Caco-2 (cell line): ENCODE data around the gene COL25A1. TPM values are rescaled to one million over a fixed set of nuclear protein-coding genes. Genes with fewer than 3 reads are reported as not detected.
A peak's percentile ranks its signal among the peaks of the same experiment; 100 is the strongest.

Experiments
- BruUV-seq: library from RNA; stranded (reverse); fragments of 400-500 nt; replicated peaks from 2 replicates; lab custom pipeline; 2021; lab: Mats Ljungman, UMichigan
- CTCF ChIA-PET: fragments of 300-600 bp; sonication (Branson Sonifier 250); formaldehyde crosslinking; loops from one replicate; lab custom pipeline; 2022; ENCODE audit warnings: antibody characterized with exemption; lab: Charles Lee
- POLR2A ChIA-PET: fragments of 300-600 bp; sonication (Branson Sonifier 250); formaldehyde crosslinking; loops from one replicate; lab custom pipeline; 2022; ENCODE audit warnings: antibody characterized with exemption; lab: Charles Lee
- DNase-seq, 2 experiments: peaks; one replicate each; pipeline versions ENCODE4 v3.0.0 to v3.0.0-alpha.2; 2020 to 2022
- H3K27me3 ChIP-seq: replicated peaks from 2 replicates; pipeline ENCODE4 v1.6.0; 2011; ENCODE audit warnings: low read length; ENCODE audit not compliant: control insufficient read depth, insufficient read depth
- H3K36me3 ChIP-seq: 2 replicates; pipeline ENCODE4 v1.5.1; 2011; ENCODE audit warnings: low read length; ENCODE audit not compliant: control insufficient read depth, insufficient read depth
- H3K4me1 ChIP-seq: fragments of 250-450 bp; sonication (Bioruptor Pico); 2 replicates; pipeline ENCODE4 v1.5.1; 2020; ENCODE audit warnings: mild to moderate bottlenecking
- H3K4me3 ChIP-seq: 2 replicates; pipeline ENCODE4 v1.5.1; 2011; ENCODE audit warnings: low read depth, mild to moderate bottlenecking, control low read depth, low read length
- H3K9me3 ChIP-seq: fragments of 250-450 bp; sonication (Bioruptor Pico); 2 replicates; pipeline ENCODE4 v1.5.1; 2020; ENCODE audit warnings: mild to moderate bottlenecking, moderate library complexity
- H3K27ac Mint-ChIP-seq: one replicate; pipeline ENCODE4 v1.8.0; 2022; ENCODE audit warnings: mixed read lengths; ENCODE audit not compliant: unreplicated experiment
- H3K27me3 Mint-ChIP-seq: one replicate; pipeline ENCODE4 v1.8.0; 2022; ENCODE audit warnings: mixed read lengths; ENCODE audit not compliant: insufficient read depth, unreplicated experiment
- H3K36me3 Mint-ChIP-seq: one replicate; pipeline ENCODE4 v1.8.0; 2022; ENCODE audit warnings: mild to moderate bottlenecking, mixed read lengths; ENCODE audit not compliant: insufficient read depth, unreplicated experiment
- H3K4me1 Mint-ChIP-seq: one replicate; pipeline ENCODE4 v1.8.0; 2022; ENCODE audit warnings: low read depth, mixed read lengths; ENCODE audit not compliant: unreplicated experiment
- H3K4me3 Mint-ChIP-seq: one replicate; pipeline ENCODE4 v1.8.0; 2022; ENCODE audit warnings: mild to moderate bottlenecking, moderate library complexity, mixed read lengths; ENCODE audit not compliant: unreplicated experiment
- H3K9me3 Mint-ChIP-seq: one replicate; pipeline ENCODE4 v1.8.0; 2022; ENCODE audit warnings: mixed read lengths; ENCODE audit not compliant: unreplicated experiment
- intact Hi-C: fragments of 100-400 bp; cut with micrococcal nuclease; formaldehyde crosslinking; loops from one replicate; pipeline ENCODE4 v1.10.0; 2022; ENCODE audit not compliant: unreplicated experiment
- total RNA-seq: library from RNA; stranded (reverse); gene quantifications from 2 replicates; pipeline ENCODE4 v1.2.3, GENCODE V29; 2022
- TF ChIP-seq, protein P1 (sequence below), 2 experiments: fragments of 200-600 bp in 1 of 2; IDR thresholded peaks; 1 replicate in 1 of 2; 2 replicates in 1 of 2; pipeline versions ENCODE4 v1.5.1 to v1.8.0; 2011 to 2022; ENCODE audit warnings: antibody characterized with exemption in 1 of 2, control low read depth in 1 of 2, inconsistent platforms in 1 of 2, low read depth in 1 of 2, low read length in 1 of 2, mild to moderate bottlenecking in 1 of 2, moderate library complexity in 1 of 2; ENCODE audit not compliant: insufficient read depth in 1 of 2, severe bottlenecking in 1 of 2, unreplicated experiment in 1 of 2

The COL25A1 gene
- total RNA-seq, 1 experiment from 2014 or later = not detected

DNA sequence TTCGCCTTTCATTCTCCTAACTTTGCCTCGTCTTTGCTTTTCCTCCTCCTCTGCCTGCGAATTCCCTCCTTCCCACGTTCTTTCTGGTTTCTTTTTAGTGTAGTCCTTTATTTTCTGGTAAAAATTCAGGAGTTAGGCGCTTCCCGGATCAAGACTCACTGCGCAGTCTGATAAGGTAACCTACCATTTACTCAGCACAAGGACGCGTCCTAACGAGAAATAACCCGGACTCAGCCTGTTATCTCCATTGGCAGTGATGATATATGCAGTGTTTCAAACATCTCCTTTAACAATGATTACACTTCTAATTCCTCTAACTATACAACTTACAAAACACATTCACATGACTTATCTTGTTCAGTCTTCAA, 539.2 kb downstream of the COL25A1 start:
- TF ChIP-seq, protein P1, sequence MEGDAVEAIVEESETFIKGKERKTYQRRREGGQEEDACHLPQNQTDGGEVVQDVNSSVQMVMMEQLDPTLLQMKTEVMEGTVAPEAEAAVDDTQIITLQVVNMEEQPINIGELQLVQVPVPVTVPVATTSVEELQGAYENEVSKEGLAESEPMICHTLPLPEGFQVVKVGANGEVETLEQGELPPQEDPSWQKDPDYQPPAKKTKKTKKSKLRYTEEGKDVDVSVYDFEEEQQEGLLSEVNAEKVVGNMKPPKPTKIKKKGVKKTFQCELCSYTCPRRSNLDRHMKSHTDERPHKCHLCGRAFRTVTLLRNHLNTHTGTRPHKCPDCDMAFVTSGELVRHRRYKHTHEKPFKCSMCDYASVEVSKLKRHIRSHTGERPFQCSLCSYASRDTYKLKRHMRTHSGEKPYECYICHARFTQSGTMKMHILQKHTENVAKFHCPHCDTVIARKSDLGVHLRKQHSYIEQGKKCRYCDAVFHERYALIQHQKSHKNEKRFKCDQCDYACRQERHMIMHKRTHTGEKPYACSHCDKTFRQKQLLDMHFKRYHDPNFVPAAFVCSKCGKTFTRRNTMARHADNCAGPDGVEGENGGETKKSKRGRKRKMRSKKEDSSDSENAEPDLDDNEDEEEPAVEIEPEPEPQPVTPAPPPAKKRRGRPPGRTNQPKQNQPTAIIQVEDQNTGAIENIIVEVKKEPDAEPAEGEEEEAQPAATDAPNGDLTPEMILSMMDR (IDR thresholded peaks at IDR 0.05; ENCODE audit: insufficient read depth in 1 of 2, low read depth in 1 of 2, low read length in 1 of 2, severe bottlenecking in 1 of 2, unreplicated experiment in 1 of 2) = no peak
- peaks cover 1% of the 10 kb centered on the region; the same call in 1 of the 2 replicates for H3K27me3 ChIP-seq
- CTCF ChIA-PET = no interaction called here
- DNase-seq = no peak
- intact Hi-C loops = loop anchor here (5.0 kb wide), 1 partner anchor 81 kb away; no protein-coding TSS in a partner anchor
- H3K4me1 Mint-ChIP-seq = peaks cover 7% of the 10 kb centered on the region
- no peak overlapping the region for H3K27ac Mint-ChIP-seq
- H3K9me3 ChIP-seq = no peaks in the 10 kb centered on the region
- POLR2A ChIA-PET = no interaction called here
- no peaks in the 10 kb centered on the region for H3K36me3 Mint-ChIP-seq
- no peaks in the 10 kb centered on the region for H3K36me3 ChIP-seq
- peaks cover 13% of the 10 kb centered on the region for H3K27me3 Mint-ChIP-seq
- peak overlapping the region; percentile 42 for H3K4me3 ChIP-seq
- H3K9me3 Mint-ChIP-seq = no peaks in the 10 kb centered on the region
- H3K4me1 ChIP-seq = no peaks in the 10 kb centered on the region
- BruUV-seq = no TSS peak
- peak overlapping the region; percentile 75 for H3K4me3 Mint-ChIP-seq

DNA sequence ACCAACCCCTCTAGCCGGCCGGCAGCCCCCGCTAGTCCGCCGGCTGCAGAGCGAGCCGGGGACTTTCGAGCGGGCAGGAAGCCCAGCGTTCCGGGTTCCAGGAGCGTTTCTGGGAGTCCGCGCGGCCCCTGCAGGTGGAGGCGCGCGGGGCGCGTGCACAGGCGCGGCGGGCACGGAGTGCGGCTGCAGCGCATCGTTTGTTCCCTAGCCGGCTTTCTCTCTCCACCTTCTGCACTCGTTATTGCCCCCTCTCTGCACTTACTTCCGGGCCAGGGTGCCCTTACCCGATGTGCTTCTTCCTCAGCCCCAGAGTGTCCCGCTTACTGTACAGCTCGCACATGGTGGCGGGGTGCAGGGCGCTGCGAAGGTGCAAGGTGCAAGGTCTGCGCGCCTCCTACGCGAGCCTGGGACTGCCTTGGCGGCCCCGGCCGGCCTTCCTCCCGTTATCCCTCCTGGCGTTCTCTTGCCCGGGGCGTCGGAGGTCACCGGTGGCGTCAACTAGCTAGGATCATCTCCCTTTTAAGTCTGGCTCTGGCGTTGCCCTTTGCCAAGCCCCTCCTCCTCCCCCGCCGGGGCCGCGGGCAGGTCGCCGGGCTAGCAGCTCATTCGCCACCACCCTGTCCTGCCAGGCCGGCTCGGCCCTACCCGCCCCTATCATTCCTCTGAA, 539.8 kb downstream of the COL25A1 start, which contains the start of gene ETNPPL:
Gene ETNPPL (minus strand): TSS at position 495 of the 667 bp plus-strand sequence. CDS start 155 bp downstream, at position 340.
- Histone ChIP-seq H3K9me3 (no peaks in the 10 kb centered on the region), H3K4me3 (peak within 1 kb of the TSS; percentile 42), H3K27me3 (peaks cover 1% of the 10 kb centered on the region; the same call in 1 of the 2 replicates), H3K36me3 (no peaks in the 10 kb centered on the region), H3K4me1 (no peaks in the 10 kb centered on the region)
- intact Hi-C loops = loop anchor here (5.0 kb wide), 1 partner anchor 80 kb away; no protein-coding TSS in a partner anchor
- H3K9me3 Mint-ChIP-seq = no peaks in the 10 kb centered on the region
- peak in 1 of 2 experiments; percentile 32 for DNase-seq
- TF ChIP-seq, protein P1 (IDR thresholded peaks at IDR 0.05; ENCODE audit: insufficient read depth in 1 of 2, low read depth in 1 of 2, low read length in 1 of 2, severe bottlenecking in 1 of 2, unreplicated experiment in 1 of 2) = no peak
- no peak within 1 kb of the TSS for H3K27ac Mint-ChIP-seq
- H3K4me3 Mint-ChIP-seq = peak within 1 kb of the TSS; percentile 75
- POLR2A ChIA-PET = no interaction called here
- H3K4me1 Mint-ChIP-seq = peaks cover 7% of the 10 kb centered on the region
- no peaks in the 10 kb centered on the region for H3K36me3 Mint-ChIP-seq
- H3K27me3 Mint-ChIP-seq = peaks cover 13% of the 10 kb centered on the region
- CTCF ChIA-PET = no interaction called here
- BruUV-seq = no TSS peak

Other genes with a start within 250 kb of the COL25A1 start
- 29.0 and 29.5 TPM in 2 replicates for gene SEC24B, start 131.2 kb upstream of the COL25A1 start, total RNA-seq